KOPT-K1 (cell line): ENCODE measurements around the gene SCG5.

Experiments
- H3K27ac ChIP-seq: fragments of 200-600 bp; sonication (generic); 2 replicates; pipeline ENCODE4 v1.5.1; 2016; ENCODE audit warnings: antibody characterized with exemption, mild to moderate bottlenecking, low read depth, low read length; ENCODE audit not compliant: poor library complexity, severe bottlenecking
- H3K36me3 ChIP-seq: fragments of 200-600 bp; sonication (generic); 2 replicates; pipeline ENCODE4 v1.5.1; 2017; ENCODE audit warnings: antibody characterized with exemption, mild to moderate bottlenecking, low read length, moderate library complexity; ENCODE audit not compliant: insufficient read depth
- H3K9me3 ChIP-seq: fragments of 200-600 bp; sonication (generic); 2 replicates; pipeline ENCODE4 v1.5.1; 2017; ENCODE audit warnings: antibody characterized with exemption, low read length, mild to moderate bottlenecking; ENCODE audit not compliant: insufficient read depth, poor library complexity, severe bottlenecking

SCG5 gene

GRCh38 chr15:32698773-32699390, 57.4 kb downstream of the SCG5 start:
- Histone ChIP-seq H3K9me3 (no peaks in the 10 kb centered on the region), H3K36me3 (no peaks in the 10 kb centered on the region), H3K27ac (no peak overlapping the region)

GRCh38 chr15:32700501-32701150, 59.1 kb downstream of the SCG5 start:
- no peaks in the 10 kb centered on the region for H3K9me3 ChIP-seq
- no peaks in the 10 kb centered on the region for H3K36me3 ChIP-seq
- H3K27ac ChIP-seq: no peak overlapping the region

GRCh38 chr15:32701863-32702262, 60.4 kb downstream of the SCG5 start:
- H3K27ac ChIP-seq: no peak overlapping the region
- no peaks in the 10 kb centered on the region for H3K36me3 ChIP-seq
- no peaks in the 10 kb centered on the region for H3K9me3 ChIP-seq

GRCh38 chr15:32704395-32704981, 63.0 kb downstream of the SCG5 start:
- Histone ChIP-seq H3K9me3 (no peaks in the 10 kb centered on the region), H3K27ac (no peak overlapping the region), H3K36me3 (no peaks in the 10 kb centered on the region)

- Histone ChIP-seq H3K27ac (no peak overlapping the region), H3K9me3 (no peaks in the 10 kb centered on the region), H3K36me3 (no peaks in the 10 kb centered on the region)
Observed at GRCh38 chr15:32705446-32705845, 63.9 kb downstream of the SCG5 start.

- H3K36me3 ChIP-seq: no peaks in the 10 kb centered on the region
- H3K27ac ChIP-seq: no peak overlapping the region
- no peaks in the 10 kb centered on the region for H3K9me3 ChIP-seq
Observed at GRCh38 chr15:32706704-32707103, 65.2 kb downstream of the SCG5 start.

- Histone ChIP-seq H3K9me3 (no peaks in the 10 kb centered on the region), H3K27ac (no peak overlapping the region), H3K36me3 (no peaks in the 10 kb centered on the region)
Observed at GRCh38 chr15:32707436-32707835, 65.9 kb downstream of the SCG5 start.

GRCh38 chr15:32709295-32710033, 68.0 kb downstream of the SCG5 start:
- H3K9me3 ChIP-seq: no peaks in the 10 kb centered on the region
- H3K27ac ChIP-seq: no peak overlapping the region
- H3K36me3 ChIP-seq: no peaks in the 10 kb centered on the region

GRCh38 chr15:32715276-32715675, 73.8 kb downstream of the SCG5 start:
- Histone ChIP-seq H3K27ac (no peak overlapping the region), H3K36me3 (no peaks in the 10 kb centered on the region), H3K9me3 (peaks cover 5% of the 10 kb centered on the region)

GRCh38 chr15:32716216-32716914, 74.9 kb downstream of the SCG5 start:
- Histone ChIP-seq H3K36me3 (no peaks in the 10 kb centered on the region), H3K27ac (no peak overlapping the region), H3K9me3 (peaks cover 5% of the 10 kb centered on the region)

- Histone ChIP-seq H3K27ac (no peak overlapping the region), H3K36me3 (no peaks in the 10 kb centered on the region), H3K9me3 (peaks cover 5% of the 10 kb centered on the region)
Observed at GRCh38 chr15:32716915-32717425, 75.5 kb downstream of the SCG5 start.

GRCh38 chr15:32717426-32718226, 76.1 kb downstream of the SCG5 start, which contains the start of gene GREM1:
GREM1 (plus strand) TSS chr15:32718004; CDS start chr15:32730691, 12,687 bp downstream.
- peaks cover 5% of the 10 kb centered on the region for H3K9me3 ChIP-seq
- no peaks in the 10 kb centered on the region for H3K36me3 ChIP-seq
- no peak within 1 kb of the TSS for H3K27ac ChIP-seq

- H3K27ac ChIP-seq: no peak overlapping the region
- peaks cover 5% of the 10 kb centered on the region for H3K9me3 ChIP-seq
- H3K36me3 ChIP-seq: no peaks in the 10 kb centered on the region
Observed at GRCh38 chr15:32718227-32718820, 76.8 kb downstream of the SCG5 start.
